ENCODE data around the gene ZNF576.
"Not testable (repeated sequence)": the region's sequence is repeated elsewhere in the genome, so short reads cannot be mapped to it uniquely, and the experiment has no call there.

ZNF576 gene

DNA sequence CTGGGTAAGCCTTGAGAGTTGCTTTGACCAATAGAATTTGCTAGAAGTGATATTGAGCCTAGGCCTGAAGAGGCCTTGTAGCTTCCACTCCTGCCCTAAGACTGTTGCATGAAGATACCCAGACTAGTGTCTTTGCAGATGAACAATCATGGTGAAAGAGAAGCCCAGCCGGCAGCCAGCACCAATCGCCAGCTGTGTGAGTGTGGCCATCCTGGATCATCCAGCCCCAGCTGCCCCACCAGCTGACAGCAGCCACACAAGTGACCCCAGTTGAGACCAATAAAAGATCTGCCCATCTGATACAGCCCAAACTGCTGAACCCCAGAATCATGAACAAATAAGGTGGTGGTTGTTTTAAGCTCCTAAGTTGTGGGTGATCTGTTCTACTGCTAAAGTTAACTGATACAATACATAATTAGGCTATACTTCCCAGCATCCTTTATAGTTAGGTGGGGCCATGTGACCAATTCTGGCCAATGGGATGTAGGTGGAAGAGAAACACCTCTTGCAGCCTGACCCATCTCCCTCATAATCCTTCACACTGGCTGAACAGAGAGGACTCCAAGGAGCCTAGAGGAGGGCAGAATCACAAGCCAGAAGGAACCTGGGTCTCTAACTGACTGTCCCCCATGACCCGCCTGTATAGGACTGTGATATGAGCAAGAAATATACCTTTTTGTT lies 32.4 kb downstream of the ZNF576 start:
- DNase-seq = no peak

DNA sequence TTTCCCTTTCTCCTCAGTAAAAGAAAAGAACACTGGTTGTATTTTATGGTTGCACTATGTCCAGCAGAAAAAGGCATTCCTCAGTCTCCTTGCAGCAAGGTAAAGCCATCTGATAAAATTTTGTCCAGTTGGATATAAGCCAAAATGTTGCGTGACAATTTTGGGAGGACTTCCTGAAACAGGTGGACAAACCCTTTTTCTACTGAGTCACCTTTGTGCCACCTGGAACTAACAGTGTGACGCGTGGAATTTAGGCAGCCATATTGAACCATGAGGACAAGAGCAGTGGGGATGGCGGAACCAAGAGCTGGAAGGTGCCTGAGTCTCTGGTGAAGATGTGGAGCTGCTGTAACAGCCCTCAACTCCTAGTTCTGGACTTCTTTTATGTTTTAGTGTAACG lies 35.1 kb downstream of the ZNF576 start:
- DNase-seq = no peak

DNA sequence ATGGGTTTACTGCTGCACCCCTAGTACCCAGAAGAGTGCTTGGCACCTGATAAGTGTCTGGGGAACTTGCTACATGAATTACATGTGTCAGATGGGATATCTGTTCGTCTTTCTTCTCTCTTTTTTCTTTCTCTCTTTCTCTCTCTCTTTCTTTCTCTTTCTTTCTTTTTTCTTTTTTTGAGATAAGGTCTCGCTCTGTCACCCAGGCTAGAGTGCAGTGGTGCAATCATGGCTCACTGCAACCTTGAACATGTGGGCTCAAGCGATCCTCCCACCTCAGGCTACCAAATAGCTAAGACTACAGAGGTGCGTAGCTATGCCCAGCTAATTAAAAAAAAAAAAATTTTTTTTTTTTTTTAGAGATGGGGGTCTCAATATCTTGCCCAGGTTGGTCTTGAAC lies 37.1 kb downstream of the ZNF576 start:
- no peak for DNase-seq

DNA sequence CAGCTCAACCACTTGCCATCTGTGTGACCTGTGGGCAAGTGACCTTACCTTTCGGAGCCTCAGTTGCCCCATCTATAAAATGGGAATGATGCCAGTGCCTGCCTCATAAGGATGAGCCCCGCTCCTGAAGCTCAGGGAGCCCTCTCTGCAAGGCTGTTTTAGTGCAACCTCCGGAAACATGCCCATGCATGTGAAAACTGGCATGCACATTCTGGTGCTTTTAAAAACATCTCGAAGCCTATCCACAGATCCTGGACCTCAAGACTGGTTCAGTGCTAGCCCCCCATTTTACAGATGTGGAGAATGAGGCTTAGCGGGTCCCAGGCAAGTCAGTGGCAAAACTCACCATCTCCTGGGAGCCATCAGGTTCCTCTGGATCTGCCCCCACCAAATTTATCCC lies 37.7 kb downstream of the ZNF576 start:
- DNase-seq = no peak

DNA sequence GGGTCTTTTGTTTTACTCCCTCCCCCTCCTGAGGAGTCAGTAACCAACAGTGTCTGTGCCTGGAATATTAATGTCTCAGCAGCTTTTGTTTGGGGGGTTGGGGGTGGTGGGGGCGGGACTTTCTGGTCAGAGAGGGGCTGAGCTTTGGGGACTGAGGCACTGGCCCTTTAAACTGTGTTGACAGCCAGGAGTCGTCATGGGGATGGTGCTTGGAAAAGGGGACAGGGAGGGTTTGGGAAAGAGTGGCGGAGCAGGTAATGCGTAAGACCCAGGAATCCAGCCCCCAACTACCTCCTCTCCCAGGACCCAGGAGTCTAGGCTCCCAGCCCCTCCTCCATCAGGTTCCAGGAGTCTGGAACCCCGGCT lies 38.1 kb downstream of the ZNF576 start:
- no peak for DNase-seq

DNA sequence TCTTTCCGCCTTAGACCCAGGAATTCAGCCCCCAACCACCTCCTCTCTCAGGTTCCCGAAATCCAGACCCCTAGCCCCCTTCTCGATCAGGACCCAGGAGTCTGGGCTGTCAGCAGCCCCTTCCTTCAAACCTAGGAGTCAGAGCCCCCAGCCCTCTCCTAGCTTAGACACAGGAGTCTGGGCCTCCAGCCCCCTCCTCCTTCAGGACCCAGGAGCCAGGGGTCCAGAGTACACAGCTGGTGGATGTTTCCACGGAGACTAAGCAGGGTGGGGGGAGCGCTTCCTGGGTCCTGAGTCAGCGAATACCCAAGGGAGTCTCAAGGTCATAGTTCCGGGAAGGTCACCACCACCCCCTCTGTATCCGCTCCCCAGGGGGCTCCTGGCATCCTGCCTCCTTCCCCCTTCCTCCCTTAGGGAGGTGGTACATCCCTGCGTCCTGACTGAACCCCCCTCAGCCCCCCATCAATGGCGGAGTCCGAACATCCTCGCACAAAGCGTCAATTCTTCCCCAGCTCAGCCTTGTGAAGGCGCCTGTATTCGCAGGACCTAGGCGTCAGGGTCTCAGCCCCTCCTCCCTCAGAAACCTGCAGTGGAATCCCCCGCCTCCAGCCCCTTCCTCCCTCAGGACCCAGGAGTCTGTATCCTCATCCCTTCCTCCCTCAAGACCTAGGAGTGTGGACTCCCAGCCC lies 38.6 kb downstream of the ZNF576 start:
- no peak for DNase-seq

DNA sequence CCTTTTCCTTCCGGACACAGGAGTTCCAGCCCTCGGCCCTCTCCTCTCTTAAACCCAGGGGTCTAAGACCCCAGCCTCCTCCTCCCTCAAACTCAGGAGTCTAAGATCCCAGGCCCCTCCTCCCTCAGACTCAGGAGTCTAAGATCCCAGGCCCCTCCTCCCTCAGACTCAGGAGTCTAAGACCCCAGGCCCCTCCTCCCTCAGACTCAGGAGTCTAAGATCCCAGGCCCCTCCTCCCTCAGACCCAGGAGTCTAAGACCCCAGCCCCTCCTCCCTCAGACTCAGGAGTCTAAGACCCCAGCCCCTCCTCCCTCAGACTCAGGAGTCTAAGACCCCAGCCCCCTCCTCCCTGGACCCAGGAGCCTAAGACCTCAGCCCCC lies 39.2 kb downstream of the ZNF576 start:
- not testable (repeated sequence) for DNase-seq

DNA sequence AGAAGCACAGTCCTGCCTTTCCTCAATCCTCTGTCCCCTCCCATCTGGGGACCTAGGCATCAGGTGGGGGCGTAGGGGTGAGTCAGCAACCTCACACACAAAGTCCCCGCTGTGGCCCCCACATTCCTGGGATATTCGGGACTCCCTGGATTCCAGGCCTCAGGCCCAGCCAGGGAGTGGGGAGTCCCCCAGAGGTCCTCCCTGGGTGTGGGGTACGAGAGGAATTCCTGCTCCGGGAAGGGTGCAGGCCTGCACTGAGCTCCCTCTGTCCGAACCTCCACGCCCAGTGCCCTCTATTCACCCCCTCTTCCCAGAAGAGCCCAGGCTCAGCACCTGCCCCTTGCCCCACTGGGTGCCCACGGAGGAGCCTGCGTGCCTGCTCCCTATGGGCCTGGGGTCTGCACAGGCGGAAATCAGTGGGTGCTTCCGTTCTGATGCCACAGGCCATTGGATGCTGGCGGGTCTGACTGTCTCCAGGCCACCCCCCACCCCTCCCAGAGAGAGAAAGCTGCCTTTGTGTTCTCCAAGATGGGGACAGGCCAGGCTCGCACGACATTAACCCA lies 39.8 kb downstream of the ZNF576 start:
- DNase-seq = no peak

DNA sequence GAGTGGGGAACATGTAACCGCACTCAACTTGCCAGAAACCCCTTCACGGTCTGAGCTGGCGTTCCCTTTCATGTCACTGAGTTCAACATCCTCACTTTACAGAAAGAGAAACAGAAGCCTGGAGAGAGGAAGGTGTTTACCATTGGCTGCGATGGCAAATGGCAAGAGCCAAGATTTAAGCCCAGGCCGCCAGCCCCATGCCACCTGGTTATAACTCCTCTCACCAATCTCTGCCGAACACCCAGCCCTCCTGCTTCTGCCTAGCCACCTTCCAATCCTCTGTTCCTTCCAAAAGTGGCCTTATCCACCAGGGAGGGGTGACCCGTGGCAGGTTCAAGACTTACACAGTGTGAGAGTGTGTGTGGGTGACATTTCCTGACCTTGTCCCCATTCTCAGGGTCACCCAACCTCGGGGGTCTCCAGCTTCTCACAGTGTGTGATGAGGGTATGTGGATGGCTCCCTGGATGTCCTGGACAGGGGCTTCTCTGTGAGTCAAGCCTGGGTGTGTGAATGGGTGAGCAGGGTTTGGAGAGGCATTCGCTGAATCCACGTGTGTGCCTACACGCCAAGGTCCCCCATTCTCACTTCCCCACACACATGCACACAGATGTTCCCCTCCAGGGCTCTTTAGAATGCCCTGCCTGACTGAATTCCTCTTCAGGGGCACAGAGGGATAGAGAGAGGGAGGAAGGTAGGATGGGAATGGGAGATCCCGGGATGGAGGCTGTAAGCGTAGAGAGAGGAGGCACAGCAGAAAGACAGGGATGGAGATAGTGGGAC lies 42.0 kb downstream of the ZNF576 start:
- DNase-seq = no peak

DNA sequence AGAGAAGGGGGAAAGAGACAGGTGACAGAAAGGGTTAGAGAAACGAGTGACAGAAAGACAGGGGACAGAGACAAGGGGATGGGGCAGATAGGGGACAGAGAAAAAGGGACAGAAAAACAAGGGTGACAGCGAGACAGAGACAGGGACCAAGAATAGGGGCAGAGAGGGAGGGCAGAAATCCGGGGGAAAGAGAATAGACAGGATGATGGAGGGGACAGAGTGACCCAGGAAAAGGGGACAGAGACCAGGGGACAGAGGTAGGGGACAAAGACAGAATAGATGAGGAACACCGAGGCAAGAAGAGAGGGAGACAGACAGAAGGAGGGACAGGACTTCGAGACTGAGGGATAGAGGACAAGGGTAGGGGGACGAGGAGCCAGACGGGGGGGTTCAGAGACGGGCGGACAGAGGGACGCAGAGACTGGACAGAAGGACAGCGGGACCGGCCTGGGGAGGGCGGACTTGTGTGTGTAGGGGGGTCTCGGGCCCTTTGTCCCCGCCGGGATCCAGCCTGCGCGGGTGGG lies 42.7 kb downstream of the ZNF576 start:
- DNase-seq = no peak

DNA sequence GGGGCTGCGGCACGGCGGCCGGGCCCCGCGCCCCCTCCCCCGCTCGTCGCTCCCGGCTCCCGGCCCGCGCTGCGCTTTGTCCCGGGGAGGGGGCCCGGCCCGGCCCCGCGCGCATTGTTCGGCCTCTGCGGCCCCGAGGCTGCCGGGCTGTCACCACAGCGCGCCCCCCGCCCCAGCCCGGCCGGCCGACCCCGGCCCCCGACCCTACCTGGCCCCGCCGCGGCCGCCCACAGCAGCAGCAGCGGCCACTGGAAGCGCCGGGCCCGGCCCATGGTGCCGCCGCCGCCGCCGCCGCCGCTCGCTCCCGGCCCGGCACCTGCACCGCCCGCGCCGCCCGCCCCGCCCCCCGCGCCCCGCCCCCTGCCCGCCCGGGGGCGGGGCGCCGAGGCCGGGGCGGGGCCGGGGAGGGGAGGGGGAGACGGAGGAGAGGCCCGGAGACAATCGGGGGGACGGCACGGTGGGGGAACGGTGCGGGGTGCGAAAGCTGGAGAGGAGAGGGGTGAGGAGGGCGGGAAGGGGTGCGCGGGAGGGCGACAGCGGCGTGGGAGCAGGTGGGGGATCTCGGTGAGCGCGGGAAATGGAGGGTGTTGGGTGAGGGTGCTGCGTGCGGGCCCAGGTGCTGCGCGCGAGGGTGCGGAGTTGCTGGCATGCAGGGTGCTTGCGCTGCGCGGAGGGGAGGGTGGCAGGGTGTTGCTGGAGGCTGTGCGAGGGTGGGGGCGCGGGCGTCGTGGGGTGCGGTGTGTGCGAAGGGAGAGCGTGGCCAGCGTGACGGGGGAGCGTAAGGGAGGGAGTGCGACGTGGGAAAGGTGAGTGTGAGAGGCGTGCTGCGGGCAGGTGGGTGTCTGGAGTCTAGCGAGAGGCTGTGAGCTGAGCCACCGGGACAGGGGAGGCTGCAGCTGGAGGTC lies 43.4 kb downstream of the ZNF576 start, which contains the start of gene CADM4:
Gene CADM4 (minus strand): TSS at position 332 of the 905 bp plus-strand sequence. CDS start 60 bp downstream, at position 272.
- peak; percentile 39 to 43 for DNase-seq

DNA sequence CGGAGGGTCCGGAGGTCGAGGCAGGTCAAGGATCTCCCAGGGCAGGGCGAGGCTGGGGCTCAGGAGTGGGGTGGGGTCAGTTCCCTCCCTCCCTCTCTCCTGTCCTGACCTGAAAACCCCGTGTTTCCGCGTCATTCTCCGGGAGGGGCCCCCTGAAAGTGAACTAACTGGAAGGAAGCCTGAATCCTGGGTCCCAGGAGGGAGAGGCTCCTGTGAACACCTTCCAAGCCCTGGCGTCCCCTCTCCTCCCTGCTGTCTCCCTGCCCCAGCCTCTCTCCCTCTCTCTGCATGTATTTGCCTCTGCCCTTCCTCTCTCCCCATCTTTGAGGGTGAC lies 44.0 kb downstream of the ZNF576 start:
- DNase-seq = no peak

DNA sequence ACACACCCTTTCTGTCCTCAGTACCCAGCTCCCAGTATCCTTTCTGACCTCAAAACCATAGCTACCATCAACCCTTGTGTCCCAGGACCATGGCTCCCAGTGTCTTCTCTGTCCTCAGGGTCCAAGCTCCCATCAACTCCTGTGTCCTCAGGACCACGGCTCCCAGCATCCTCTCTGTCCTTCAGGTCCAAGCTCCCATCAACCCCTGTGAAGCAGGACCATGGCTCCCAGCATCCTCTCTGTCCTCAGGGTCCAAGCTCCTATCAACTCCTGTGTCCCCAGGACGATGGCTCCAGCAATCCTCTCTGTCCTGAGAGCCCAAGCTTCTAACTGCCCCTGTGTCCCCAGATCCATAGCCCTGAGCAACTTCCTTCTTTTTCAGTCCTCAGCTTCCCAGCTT lies 44.9 kb downstream of the ZNF576 start:
- no peak for DNase-seq

DNA sequence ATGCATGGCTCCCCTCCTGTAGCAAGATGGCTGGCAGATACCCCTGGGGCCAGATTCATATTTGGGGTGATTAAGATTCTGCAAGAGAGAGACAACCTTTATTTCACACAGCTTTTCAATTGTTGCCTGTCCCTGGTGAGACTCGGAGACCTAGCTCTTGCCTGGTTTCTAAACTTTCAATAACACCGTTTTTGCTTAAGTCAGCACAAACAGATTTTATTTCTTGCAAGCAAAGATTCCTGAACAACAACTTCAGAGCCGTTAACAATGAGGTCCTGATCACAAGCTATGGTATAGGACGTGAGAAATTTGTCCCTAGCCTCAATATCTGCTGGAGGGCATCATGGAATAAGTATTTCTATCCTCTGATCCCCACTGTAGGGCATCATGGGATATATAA lies 46.1 kb downstream of the ZNF576 start:
- no peak for DNase-seq

DNA sequence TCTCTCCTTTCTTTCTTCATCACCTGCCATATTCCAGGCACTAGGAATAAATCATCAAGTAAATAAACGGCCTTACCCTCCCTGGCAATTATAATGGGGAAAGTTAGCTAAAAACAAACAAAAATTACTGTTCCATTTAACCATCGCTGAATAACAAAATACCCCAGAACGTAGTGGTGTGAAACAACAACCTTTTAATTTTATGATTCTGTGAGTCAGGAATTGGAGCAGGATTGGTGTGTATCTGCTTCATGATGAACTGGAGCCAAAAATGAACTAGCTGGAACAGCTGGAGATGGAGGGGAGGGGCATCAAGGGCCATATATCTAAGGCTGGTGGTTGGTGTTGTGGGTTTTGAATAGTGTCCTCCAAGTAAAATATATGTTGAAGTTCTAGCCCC lies 46.9 kb downstream of the ZNF576 start:
- DNase-seq = no peak

DNA sequence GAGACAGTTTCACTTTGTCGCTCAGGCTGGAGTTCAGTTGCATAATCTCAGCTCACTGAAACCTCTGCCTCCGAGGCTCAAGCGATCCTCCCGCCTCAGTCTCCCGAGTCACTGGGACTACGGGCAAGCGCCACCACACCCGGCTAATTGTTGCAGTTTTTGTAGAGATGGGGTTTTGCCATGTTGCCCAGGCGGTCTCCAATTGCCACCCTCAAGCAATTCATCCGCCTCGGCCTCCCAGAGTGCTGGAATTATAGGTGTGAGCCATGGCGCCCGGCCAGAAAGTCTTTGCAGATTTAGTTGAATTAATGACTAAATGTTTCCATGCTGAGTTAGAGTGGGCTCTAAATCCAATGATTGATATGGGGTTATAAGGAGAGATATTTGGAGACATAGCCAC lies 47.8 kb downstream of the ZNF576 start:
- DNase-seq = no peak

DNA sequence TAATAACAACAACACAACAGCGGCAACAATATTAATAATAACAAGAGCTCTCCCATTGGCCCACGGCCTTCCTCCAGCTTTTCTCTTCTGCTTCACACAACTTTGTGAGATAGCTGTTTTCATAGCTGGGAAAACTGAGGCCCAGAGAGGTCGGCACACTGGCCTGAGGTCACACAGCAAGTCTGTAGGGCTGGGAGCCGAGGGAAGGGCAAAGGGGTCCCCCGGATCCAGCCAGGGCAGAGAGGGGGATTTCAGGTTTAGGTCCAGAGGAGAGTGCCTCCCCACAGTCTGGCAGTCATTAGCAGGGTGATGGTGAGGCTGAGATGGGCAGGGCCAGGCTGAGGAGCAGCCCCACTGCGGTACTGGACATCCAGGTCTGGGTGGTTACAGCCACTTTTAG lies 52.2 kb downstream of the ZNF576 start:
- DNase-seq = no peak

DNA sequence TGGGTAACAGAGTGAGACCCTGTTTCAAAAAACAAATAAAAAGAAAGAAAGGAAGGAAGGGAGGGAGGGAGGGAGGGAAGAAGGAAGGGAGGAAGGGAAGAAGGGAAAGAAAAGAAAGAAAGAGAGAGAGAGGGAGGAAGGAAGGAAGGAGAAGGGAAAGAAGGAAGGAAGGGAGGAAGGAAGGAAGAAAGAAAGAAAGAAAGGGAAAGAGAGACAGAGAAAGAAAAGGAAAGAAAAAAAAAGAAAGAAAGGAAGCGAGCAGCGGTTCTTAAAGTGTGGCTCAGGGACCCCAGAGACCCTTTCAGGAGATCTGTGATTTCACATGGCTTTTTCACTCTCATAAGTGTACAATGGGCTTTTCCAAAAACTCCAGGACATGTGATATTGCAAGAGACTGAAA lies 53.1 kb downstream of the ZNF576 start:
- no peak for DNase-seq

DNA sequence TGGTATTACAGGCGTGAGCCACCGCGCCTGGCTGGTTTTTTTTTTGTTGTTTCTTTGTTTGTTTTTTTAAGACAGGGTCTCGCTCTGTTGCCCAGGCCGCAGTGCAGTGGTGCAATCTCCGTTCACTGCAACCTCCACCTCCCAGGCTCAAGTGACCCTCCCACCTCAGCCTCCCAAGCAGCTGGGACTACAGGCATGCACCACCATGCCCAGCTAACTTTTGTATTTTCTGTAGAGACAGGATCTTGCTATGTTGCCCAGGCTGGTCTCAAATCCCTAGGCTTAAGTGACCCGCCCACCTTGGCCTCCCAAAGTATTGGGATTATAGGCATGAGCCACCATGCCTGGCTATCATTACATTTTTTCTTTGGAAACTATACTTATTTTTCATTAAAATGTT lies 53.9 kb downstream of the ZNF576 start:
- DNase-seq = not testable (repeated sequence)
